NCI-H526 (cell line): Measurements from ENCODE around the gene GART.

Source experiments
- DNase-seq, 2 experiments: peaks; one replicate each; lab custom pipeline; 2025; lab: John Stamatoyannopoulos, UW

GART gene

GRCh38 chr21:33552999-33553598 lies 11.2 kb upstream of the GART start:
- no peak for DNase-seq

GRCh38 chr21:33552093-33552998 lies 10.4 kb upstream of the GART start:
- DNase-seq: no peak

DNA sequence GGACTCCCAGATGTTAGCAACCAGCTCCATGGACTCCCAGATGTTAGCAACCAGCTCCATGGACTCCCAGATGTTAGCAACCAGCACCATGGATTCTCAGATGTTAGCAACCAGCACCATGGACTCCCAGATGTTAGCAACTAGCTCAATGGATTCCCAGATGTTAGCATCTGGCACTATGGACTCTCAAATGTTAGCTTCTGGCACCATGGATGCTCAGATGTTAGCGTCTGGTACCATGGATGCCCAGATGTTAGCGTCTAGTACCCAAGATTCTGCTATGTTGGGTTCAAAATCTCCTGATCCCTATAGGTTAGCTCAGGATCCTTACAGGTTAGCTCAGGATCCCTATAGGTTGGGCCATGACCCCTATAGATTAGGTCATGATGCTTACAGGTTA lies 9.7 kb upstream of the GART start:
- no peak for DNase-seq

DNA sequence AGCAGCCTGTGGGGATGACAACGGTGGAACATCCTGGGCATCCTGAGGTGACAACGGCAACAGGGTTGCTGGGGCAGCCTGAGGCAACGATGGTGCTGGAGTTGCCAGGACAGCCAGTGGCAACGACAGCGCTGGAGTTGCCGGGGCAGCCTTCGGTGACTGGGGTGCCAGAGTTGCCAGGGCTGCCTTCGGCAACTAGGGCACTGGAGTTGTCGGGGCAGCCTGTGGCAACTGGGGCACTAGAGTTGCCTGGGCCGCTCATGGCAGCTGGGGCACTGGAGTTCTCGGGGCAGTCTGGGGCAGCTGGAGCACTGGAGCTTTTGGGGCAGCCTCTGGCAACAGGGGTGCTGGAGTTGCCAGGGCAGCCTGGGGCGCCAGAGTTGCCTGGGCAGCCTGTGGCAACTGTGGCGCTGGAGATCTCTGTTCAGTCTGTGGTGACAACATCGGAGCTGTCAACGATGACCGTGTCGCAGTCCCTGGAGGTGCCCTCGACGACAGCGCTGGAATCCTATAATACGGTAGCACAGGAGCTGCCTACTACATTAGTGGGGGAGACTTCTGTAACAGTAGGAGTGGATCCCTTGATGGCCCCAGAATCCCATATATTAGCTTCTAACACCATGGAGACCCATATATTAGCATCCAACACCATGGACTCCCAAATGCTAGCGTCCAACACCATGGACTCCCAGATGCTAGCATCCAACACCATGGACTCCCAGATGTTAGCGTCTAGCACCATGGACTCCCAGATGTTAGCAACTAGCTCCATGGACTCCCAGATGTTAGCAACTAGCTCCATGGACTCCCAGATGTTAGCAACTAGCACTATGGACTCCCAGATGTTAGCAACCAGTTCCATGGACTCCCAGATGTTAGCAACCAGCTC lies 9.1 kb upstream of the GART start:
- DNase-seq: no peak

DNA sequence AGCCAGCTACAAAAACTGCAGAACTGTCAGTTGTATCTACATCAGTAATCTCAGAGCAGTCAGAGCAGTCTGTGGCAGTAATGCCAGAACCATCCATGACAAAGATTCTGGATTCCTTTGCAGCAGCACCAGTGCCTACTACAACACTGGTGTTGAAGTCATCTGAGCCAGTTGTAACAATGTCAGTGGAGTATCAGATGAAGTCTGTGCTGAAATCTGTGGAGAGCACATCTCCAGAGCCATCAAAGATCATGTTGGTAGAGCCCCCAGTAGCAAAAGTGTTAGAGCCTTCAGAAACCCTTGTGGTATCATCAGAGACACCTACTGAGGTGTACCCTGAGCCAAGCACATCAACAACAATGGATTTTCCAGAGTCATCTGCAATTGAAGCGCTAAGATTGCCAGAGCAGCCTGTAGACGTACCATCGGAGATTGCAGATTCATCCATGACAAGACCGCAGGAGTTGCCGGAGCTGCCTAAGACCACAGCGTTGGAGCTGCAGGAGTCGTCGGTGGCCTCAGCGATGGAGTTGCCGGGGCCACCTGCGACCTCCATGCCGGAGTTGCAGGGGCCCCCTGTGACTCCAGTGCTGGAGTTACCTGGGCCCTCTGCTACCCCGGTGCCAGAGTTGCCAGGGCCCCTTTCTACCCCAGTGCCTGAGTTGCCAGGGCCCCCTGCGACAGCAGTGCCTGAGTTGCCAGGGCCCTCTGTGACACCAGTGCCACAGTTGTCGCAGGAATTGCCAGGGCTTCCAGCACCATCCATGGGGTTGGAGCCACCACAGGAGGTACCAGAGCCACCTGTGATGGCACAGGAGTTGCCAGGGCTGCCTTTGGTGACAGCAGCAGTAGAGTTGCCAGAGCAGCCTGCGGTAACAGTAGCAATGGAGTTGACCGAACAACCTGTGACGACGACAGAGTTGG lies 8.2 kb upstream of the GART start:
- DNase-seq: no peak

DNA sequence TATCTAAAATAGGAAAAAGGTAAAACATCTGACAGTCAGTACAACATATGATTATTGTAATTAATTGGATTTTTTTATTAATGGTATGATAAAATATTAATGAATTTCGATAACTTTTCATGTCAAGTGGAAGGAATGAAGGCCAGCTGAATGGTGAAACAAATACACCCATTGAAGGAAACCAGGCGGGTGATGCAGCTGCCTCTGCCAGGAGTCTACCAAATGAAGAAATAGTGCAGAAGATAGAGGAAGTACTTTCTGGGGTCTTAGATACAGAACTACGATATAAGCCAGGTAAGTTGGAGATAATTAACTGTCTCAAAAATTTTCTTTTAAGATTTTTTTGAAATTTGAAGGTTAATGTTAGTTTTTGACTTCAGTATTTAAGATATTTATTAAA lies 4.2 kb upstream of the GART start:
- no peak for DNase-seq

GRCh38 chr21:33544451-33545195 lies 2.7 kb upstream of the GART start:
- no peak for DNase-seq

DNA sequence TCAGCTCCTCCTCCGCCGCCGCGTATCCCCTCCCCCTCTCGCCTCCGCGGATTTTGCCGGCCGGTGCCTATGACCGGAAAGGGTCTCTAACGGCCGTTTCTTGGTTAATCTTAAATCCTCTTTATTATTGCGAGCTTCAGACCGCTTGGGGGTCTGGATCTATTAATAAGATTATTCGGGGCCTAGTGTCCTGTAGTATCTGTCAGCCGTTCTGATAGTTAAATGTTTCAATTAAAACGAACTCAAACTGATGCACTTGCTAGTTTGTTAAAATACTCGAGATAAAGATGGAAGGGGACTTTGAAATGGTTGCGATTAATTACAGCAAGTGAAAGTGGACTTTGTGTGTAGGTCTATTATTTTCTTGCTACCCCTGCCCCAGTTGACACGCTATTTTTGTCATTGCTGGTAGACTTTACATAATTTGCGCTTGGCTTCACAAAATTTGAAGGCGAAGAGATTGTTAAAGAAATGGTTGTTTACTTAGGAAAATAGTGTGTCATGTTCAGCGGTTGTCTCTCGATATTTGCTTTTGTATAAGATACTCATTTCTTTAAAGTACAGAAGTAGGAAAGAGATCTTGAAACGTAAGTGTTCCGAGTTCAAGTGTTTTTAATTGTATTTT lies 1.7 kb upstream of the GART start:
- DNase-seq: peak; percentile 67 to 80

- DNase-seq: peak; percentile 97 to 99
These were observed 955 bp upstream of the GART start, which contains the start of gene SON for GRCh38 chr21:33542640-33543504. Gene SON (plus strand): TSS chr21:33543038. CDS start chr21:33543093, 55 bp downstream.

GRCh38 chr21:33541105-33541711 lies 709 bp downstream of the GART start:
- DNase-seq: peak; percentile 18 to 30

- DNase-seq: peak in 1 of 2 experiments; percentile 9
These were observed 1.2 kb downstream of the GART start for GRCh38 chr21:33540711-33541104.

DNA sequence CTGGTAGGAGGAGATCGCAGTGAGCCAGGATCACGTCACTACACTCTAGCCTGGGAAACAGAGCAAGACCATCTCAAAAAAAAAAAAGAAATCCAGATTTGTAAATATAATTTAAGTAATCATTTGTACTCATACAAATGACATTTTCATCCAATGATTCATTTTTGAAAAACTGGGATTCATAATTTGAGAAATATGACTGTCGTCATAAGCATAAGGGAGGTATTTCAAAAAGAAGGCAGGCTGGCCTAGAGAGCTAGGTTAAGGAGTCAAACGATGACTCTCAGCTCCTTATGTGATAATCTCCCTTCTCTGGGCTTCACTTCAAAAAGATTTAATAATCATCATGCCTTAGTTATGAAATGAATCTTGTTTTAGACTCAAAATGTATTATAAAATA lies 2.3 kb downstream of the GART start:
- DNase-seq: no peak

DNA sequence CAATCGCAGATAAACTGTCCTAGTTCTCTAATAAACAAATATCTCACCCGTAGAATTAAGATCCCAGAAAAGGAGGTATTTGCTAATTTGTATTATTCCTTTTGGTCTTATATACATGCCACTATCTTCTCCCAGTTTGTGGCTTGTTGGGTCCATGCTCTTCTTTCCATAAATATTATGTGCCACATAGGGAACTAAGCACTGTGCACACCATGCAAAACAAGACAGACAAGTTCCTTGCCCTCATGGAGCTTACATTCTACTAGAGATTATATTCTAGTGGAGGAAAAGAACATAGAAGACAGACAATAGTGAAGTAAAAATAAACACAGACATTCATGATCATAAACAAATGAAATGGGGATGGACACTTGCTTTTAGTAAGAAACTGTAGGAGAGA lies 4.7 kb downstream of the GART start:
- no peak for DNase-seq

DNA sequence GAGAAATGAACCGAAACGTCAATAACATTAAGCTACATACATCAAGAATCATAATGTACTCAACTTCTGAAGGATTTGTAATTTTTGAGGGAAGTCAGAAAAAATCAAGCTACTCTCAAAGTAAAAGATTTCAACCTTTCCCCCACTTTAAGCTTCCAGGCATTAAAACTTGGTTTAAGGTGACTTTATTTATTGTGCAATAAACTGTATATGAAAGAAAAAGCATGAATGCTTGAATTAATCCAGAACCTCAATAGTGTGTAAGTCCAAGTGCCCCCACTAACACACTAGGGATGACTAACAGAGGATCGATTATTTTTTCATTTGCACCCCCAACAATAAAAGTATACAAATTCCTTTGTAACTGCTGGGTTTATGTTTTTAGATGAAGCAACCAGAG lies 10.9 kb downstream of the GART start:
- no peak for DNase-seq

GRCh38 chr21:33522953-33523349 lies 19.0 kb downstream of the GART start:
- DNase-seq: no peak

DNA sequence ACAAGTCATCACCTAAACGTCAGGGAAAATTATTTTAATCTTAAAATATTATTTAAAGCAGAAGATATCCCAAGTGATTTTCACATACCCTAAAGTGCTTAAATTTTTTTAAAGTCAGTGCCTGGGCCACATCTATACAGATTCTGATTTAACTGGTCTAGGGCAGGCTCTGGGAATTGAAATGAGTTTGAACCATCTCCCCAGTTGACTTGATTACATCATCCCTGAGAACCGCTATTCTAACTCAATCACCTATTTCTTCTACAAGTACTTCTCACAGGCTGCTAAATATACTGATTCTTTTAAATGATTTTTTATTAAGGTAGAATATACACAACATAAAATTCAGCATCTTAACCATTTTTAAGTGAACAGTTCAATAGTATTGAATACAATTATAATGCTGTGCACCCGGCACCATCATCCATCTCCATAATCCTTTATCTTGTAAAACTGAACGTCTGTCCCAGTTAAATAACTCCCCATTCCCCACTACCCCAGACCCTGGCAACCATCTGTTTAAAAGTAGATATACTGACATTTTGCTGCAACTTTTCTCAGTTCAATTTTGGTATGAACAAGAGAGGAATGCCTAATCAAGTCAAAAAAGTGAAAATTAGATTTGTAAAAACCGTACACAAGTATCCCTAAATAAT lies 19.5 kb downstream of the GART start:
- DNase-seq: no peak

GRCh38 chr21:33518899-33519298 lies 23.0 kb downstream of the GART start:
- DNase-seq: no peak

GRCh38 chr21:33514229-33514628 lies 27.7 kb downstream of the GART start:
- DNase-seq: no peak
